ENCODE measurements around the gene HYKK. TPM values are rescaled to one million over a fixed set of nuclear protein-coding genes. Genes with fewer than 3 reads are reported as not detected.
"Not testable (repeated sequence)": the region's sequence is repeated elsewhere in the genome, so short reads cannot be mapped to it uniquely, and the experiment has no call there.

The HYKK gene
- total and polyA plus RNA-seq, 9 of the 15 experiments (the other 6 are each of a cell fraction or from before 2014, with no cell fraction given) = 1.9 to 6.1 (median 4.3) TPM

GRCh38 chr15:78552597-78552996, 45.2 kb downstream of the HYKK start:
- H3K36me3 ChIP-seq (ENCODE audit: control insufficient read depth, insufficient read depth, low read length) = peaks cover 37% of the 10 kb centered on the region; the same call in 2 of the 3 replicates
- no peaks in the 10 kb centered on the region for H3K9me1 ChIP-seq (ENCODE audit: control insufficient read depth, insufficient read depth, low read length)
- no peak overlapping the region; the same call in 1 of the 2 replicates for H2AFZ ChIP-seq (ENCODE audit: low read depth, low read length)
- H3K27ac ChIP-seq (ENCODE audit: extremely low read depth, low read depth, low read length) = no peak overlapping the region
- BruUV-seq (replicated peaks) = no TSS peak
- no peaks in the 10 kb centered on the region for H3K4me1 ChIP-seq (replicated peaks in 1 of 2; ENCODE audit: control insufficient read depth in 2 of 2, insufficient read depth in 2 of 2, low read length in 2 of 2)
- intact Hi-C loops (cut with micrococcal nuclease) = no loop called here
- no peak overlapping the region for H3K4me3 ChIP-seq
- ChIA-PET POLR2A (interaction anchor here (0.6 to 8.1 kb wide), 3 partner anchors 12 to 916 kb away, joined by 3 to 62 read pairs (median 22); partner anchors contain the start of genes CHRNA5 and PSMA4), CTCF (ENCODE audit: low intra/inter-chr PET ratio) (no interaction called here)
- no peak for DNase-seq (ENCODE audit: extremely low read depth in 1 of 4, low spot score in 3 of 4)
- no peaks in the 10 kb centered on the region for H3K79me2 ChIP-seq (ENCODE audit: control insufficient read depth, insufficient read depth, low read length)
- no peak overlapping the region for H3K9ac ChIP-seq (ENCODE audit: insufficient read depth in 1 of 2, low read depth in 2 of 2, low read length in 2 of 2)
- in situ Hi-C loops (cut with MboI) = no loop called here
- peak; percentile 31 for ATAC-seq
- peak; percentile 72 for FAIRE-seq
- WGBS (ENCODE audit: insufficient coverage, low coverage, missing lambda C conversion rate) = 5% methylated on average over 5 of the region's 5 CpGs
- H3K27me3 ChIP-seq (ENCODE audit: control insufficient read depth in 2 of 2, insufficient read depth in 2 of 2, low read length in 2 of 2) = no peaks in the 10 kb centered on the region
- no peaks in the 10 kb centered on the region for H4K20me1 ChIP-seq (replicated peaks; ENCODE audit: control insufficient read depth, insufficient read depth, low read length)
- TF ChIP-seq ZNF197 (CRISPR knock-in tag; IDR thresholded peaks at IDR 0.05; ENCODE audit: low read depth) (no peak), BHLHE40 (IDR thresholded peaks at IDR 0.05; ENCODE audit: low read length) (peak; percentile 55; the same call in 1 of the 2 replicates)
- no peak overlapping the region for H3K4me2 ChIP-seq (ENCODE audit: insufficient read depth, low read length)
- H3K9me3 ChIP-seq (replicated peaks; ENCODE audit: control insufficient read depth, insufficient read depth, low read depth, low read length) = no peaks in the 10 kb centered on the region

GRCh38 chr15:78560201-78560600, 52.8 kb downstream of the HYKK start:
- intact Hi-C loops (cut with micrococcal nuclease); POLR2A ChIA-PET: not testable (repeated sequence)

More at GRCh38 chr15:78560201-78560600, 52.8 kb downstream of the HYKK start:
- H4K20me1 ChIP-seq (replicated peaks; ENCODE audit: control insufficient read depth, insufficient read depth, low read length); H3K9me3 ChIP-seq (replicated peaks; ENCODE audit: control insufficient read depth, insufficient read depth, low read depth, low read length); H3K4me3 ChIP-seq; H3K9ac ChIP-seq (ENCODE audit: insufficient read depth in 1 of 2, low read depth in 2 of 2, low read length in 2 of 2); H3K4me2 ChIP-seq (ENCODE audit: insufficient read depth, low read length); H3K36me3 ChIP-seq (ENCODE audit: control insufficient read depth, insufficient read depth, low read length); H2AFZ ChIP-seq (ENCODE audit: low read depth, low read length); DNase-seq (ENCODE audit: extremely low read depth in 1 of 4, low spot score in 3 of 4); FAIRE-seq; in situ Hi-C loops (cut with MboI); H3K9me1 ChIP-seq (ENCODE audit: control insufficient read depth, insufficient read depth, low read length); H3K27me3 ChIP-seq (ENCODE audit: control insufficient read depth in 2 of 2, insufficient read depth in 2 of 2, low read length in 2 of 2); H3K27ac ChIP-seq (ENCODE audit: extremely low read depth, low read depth, low read length); BruUV-seq (replicated peaks); H3K4me1 ChIP-seq (replicated peaks in 1 of 2; ENCODE audit: control insufficient read depth in 2 of 2, insufficient read depth in 2 of 2, low read length in 2 of 2); ATAC-seq; H3K79me2 ChIP-seq (ENCODE audit: control insufficient read depth, insufficient read depth, low read length); CTCF ChIA-PET (ENCODE audit: low intra/inter-chr PET ratio): not testable (repeated sequence)
- WGBS (ENCODE audit: insufficient coverage, low coverage, missing lambda C conversion rate) = 61% methylated on average over 10 of the region's 10 CpGs
